OCI-LY1 (cell line): ENCODE data around the gene TPH2.

ENCODE experiments used
- H2AFZ ChIP-seq: fragments of 200-600 bp; sonication (generic), shearing (Covaris generic); 2 replicates; pipeline ENCODE4 v1.6.0; 2014; ENCODE audit warnings: antibody characterized with exemption, mild to moderate bottlenecking, low read length
- H3F3A ChIP-seq: fragments of 200-600 bp; sonication (generic), shearing (Covaris generic); 2 replicates; pipeline ENCODE4 v1.6.0; 2014; ENCODE audit warnings: mild to moderate bottlenecking, antibody characterized with exemption, low read length, moderate library complexity; ENCODE audit not compliant: insufficient read depth
- H3K27ac ChIP-seq: fragments of 200-600 bp; sonication (generic); 2 replicates; pipeline ENCODE4 v1.5.1; 2014; ENCODE audit warnings: low read length, mixed run types, mild to moderate bottlenecking, low read depth; ENCODE audit not compliant: poor library complexity, severe bottlenecking
- H3K27me3 ChIP-seq: fragments of 200-600 bp; sonication (generic); 2 replicates; pipeline ENCODE4 v1.6.0; 2014; ENCODE audit warnings: antibody characterized with exemption, mild to moderate bottlenecking, low read length, moderate library complexity; ENCODE audit not compliant: insufficient read depth
- H3K36me3 ChIP-seq: fragments of 200-600 bp; sonication (generic); 2 replicates; pipeline ENCODE4 v1.6.1; 2014; ENCODE audit warnings: mild to moderate bottlenecking, antibody characterized with exemption, low read length, moderate library complexity, mixed read lengths; ENCODE audit not compliant: insufficient read depth
- H3K4me1 ChIP-seq: fragments of 200-600 bp; sonication (generic); 2 replicates; pipeline ENCODE4 v1.5.1; 2014; ENCODE audit warnings: mild to moderate bottlenecking, low read length, moderate library complexity; ENCODE audit not compliant: insufficient read depth, severe bottlenecking
- H3K4me2 ChIP-seq: fragments of 200-600 bp; sonication (generic), shearing (Covaris generic); 2 replicates; pipeline ENCODE4 v1.6.1; 2014; ENCODE audit warnings: low read length
- H3K4me3 ChIP-seq: fragments of 200-600 bp; sonication (generic); 2 replicates; pipeline ENCODE4 v1.5.1; 2014; ENCODE audit warnings: low read length, low read depth, mild to moderate bottlenecking, mixed read lengths; ENCODE audit not compliant: poor library complexity, severe bottlenecking
- H3K79me2 ChIP-seq: fragments of 200-600 bp; shearing (Covaris generic); 2 replicates; pipeline ENCODE4 v1.6.1; 2016; ENCODE audit warnings: mixed run types, low read length, mixed read lengths; ENCODE audit not compliant: insufficient read depth
- H3K9ac ChIP-seq: fragments of 200-600 bp; sonication (generic), shearing (Covaris generic); 2 replicates; pipeline ENCODE4 v1.6.1; 2014; ENCODE audit warnings: mild to moderate bottlenecking, low read length, mixed read lengths
- H3K9me2 ChIP-seq: fragments of 200-600 bp; sonication (generic), shearing (Covaris generic); 2 replicates; pipeline ENCODE4 v1.6.1; 2014; ENCODE audit warnings: low read depth, mild to moderate bottlenecking, low read length, mixed read lengths
- H3K9me3 ChIP-seq: fragments of 200-600 bp; shearing (Covaris generic); 2 replicates; pipeline ENCODE4 v1.6.1; 2014; ENCODE audit warnings: low read length, mixed read lengths
- H4K20me1 ChIP-seq: fragments of 200-600 bp; sonication (generic), shearing (Covaris generic); 2 replicates; pipeline ENCODE4 v1.6.0; 2016; ENCODE audit warnings: mild to moderate bottlenecking, low read length; ENCODE audit not compliant: insufficient read depth
- CTCF ChIP-seq: fragments of 200-600 bp; sonication (generic), shearing (Covaris generic); IDR thresholded peaks from 2 replicates; pipeline ENCODE4 v1.5.1; 2017; ENCODE audit warnings: mild to moderate bottlenecking, antibody characterized with exemption, low read length, moderate library complexity, mixed read lengths
- EZH2 ChIP-seq: fragments of 200-600 bp; sonication (generic), shearing (Covaris generic); IDR thresholded peaks from 2 replicates; pipeline ENCODE4 v1.8.0; 2017; ENCODE audit warnings: borderline replicate concordance, mixed run types, mild to moderate bottlenecking, antibody characterized with exemption, low read length, moderate library complexity, mixed read lengths

The TPH2 gene

GRCh38 chr12:72017054-72017651 is 78.5 kb downstream of the TPH2 start:
- Histone ChIP-seq H3K9me2 (no peaks in the 10 kb centered on the region), H3K9me3 (no peaks in the 10 kb centered on the region), H2AFZ (no peak overlapping the region), H3F3A (no peaks in the 10 kb centered on the region), H3K9ac (no peak overlapping the region), H4K20me1 (no peaks in the 10 kb centered on the region), H3K4me1 (no peaks in the 10 kb centered on the region), H3K79me2 (no peaks in the 10 kb centered on the region), H3K36me3 (no peaks in the 10 kb centered on the region), H3K27ac (no peak overlapping the region), H3K4me3 (no peak overlapping the region), H3K4me2 (no peak overlapping the region), H3K27me3 (no peaks in the 10 kb centered on the region)
- TF ChIP-seq EZH2: no peak
- TF ChIP-seq CTCF: peak; percentile 71

GRCh38 chr12:72018036-72018435 is 79.4 kb downstream of the TPH2 start:
- H2AFZ ChIP-seq: no peak overlapping the region
- no peaks in the 10 kb centered on the region for H3K27me3 ChIP-seq
- H3K4me2 ChIP-seq: no peak overlapping the region
- no peak for TF ChIP-seq EZH2
- TF ChIP-seq CTCF: no peak
- no peaks in the 10 kb centered on the region for H3K4me1 ChIP-seq
- H3K9me2 ChIP-seq: no peaks in the 10 kb centered on the region
- H3K36me3 ChIP-seq: no peaks in the 10 kb centered on the region
- no peak overlapping the region for H3K9ac ChIP-seq
- H3K9me3 ChIP-seq: no peaks in the 10 kb centered on the region
- no peaks in the 10 kb centered on the region for H3K79me2 ChIP-seq
- no peak overlapping the region for H3K4me3 ChIP-seq
- H3F3A ChIP-seq: no peaks in the 10 kb centered on the region
- H4K20me1 ChIP-seq: no peaks in the 10 kb centered on the region
- H3K27ac ChIP-seq: no peak overlapping the region

- Histone ChIP-seq H3K36me3 (no peaks in the 10 kb centered on the region), H3F3A (no peaks in the 10 kb centered on the region), H3K9me3 (no peaks in the 10 kb centered on the region), H3K4me3 (no peak overlapping the region), H3K27ac (no peak overlapping the region), H3K4me2 (no peak overlapping the region), H2AFZ (no peak overlapping the region), H4K20me1 (no peaks in the 10 kb centered on the region), H3K27me3 (no peaks in the 10 kb centered on the region), H3K4me1 (no peaks in the 10 kb centered on the region), H3K79me2 (no peaks in the 10 kb centered on the region), H3K9me2 (no peaks in the 10 kb centered on the region), H3K9ac (no peak overlapping the region)
- TF ChIP-seq CTCF: no peak
- TF ChIP-seq EZH2: no peak
Observed at GRCh38 chr12:72024613-72025012, 86.0 kb downstream of the TPH2 start.
